ENCODE data around the gene USHBP1. TPM values are rescaled to one million over a fixed set of nuclear protein-coding genes. Genes with fewer than 3 reads are reported as not detected.

USHBP1 gene
- total RNA-seq, 2 experiments from 2014 or later: not detected

GRCh38 chr19:17266026-17266425 is 1.5 kb upstream of the USHBP1 start:
- ATAC-seq (ENCODE audit: poor library complexity): no peak
- no peak overlapping the region for H3K4me3 ChIP-seq (ENCODE audit: low read length)
- H3K36me3 Mint-ChIP-seq (ENCODE audit: low read depth): peaks cover 24% of the 10 kb centered on the region
- ChIA-PET CTCF (interaction anchor here (1.1 to 1.9 kb wide), 4 partner anchors 16 to 125 kb away, joined by 3 to 8 read pairs (median 5); no protein-coding TSS in a partner anchor), POLR2A (interaction anchor here (1.0 to 3.0 kb wide), 10 partner anchors 8 to 191 kb away, joined by 3 to 17 read pairs (median 6); partner anchors contain the start of genes ANKLE1, DDA1, HAUS8 and MVB12A)
- peaks cover 9% of the 10 kb centered on the region for H3K36me3 ChIP-seq (ENCODE audit: insufficient read depth, low read length)
- H3K4me1 ChIP-seq (ENCODE audit: insufficient read depth, low read length): peaks cover 40% of the 10 kb centered on the region
- H3K4me3 Mint-ChIP-seq: no peak overlapping the region
- no peak overlapping the region for H3K27ac Mint-ChIP-seq
- H3K9me3 Mint-ChIP-seq: no peaks in the 10 kb centered on the region
- intact Hi-C loops (cut with DNase I, micrococcal nuclease): loop anchor here (5.0 to 10.0 kb wide), 3 partner anchors 39 to 201 kb away; partner anchors contain the start of gene OCEL1 (in 1 of the 2)
- no peaks in the 10 kb centered on the region for H3K9me3 ChIP-seq (ENCODE audit: control insufficient read depth in 1 of 2, insufficient read depth in 1 of 2, low read length in 2 of 2)
- H3K27me3 ChIP-seq (ENCODE audit: control insufficient read depth in 1 of 2, insufficient read depth in 2 of 2, low read length in 2 of 2): no peaks in the 10 kb centered on the region
- H3K27ac ChIP-seq (ENCODE audit: low read depth in 1 of 2, low read length in 2 of 2): no peak overlapping the region
- H3K4me1 Mint-ChIP-seq (ENCODE audit: low read depth): peaks cover 15% of the 10 kb centered on the region
- no peaks in the 10 kb centered on the region for H3K27me3 Mint-ChIP-seq
- no peak for DNase-seq
- TF ChIP-seq, protein P1, sequence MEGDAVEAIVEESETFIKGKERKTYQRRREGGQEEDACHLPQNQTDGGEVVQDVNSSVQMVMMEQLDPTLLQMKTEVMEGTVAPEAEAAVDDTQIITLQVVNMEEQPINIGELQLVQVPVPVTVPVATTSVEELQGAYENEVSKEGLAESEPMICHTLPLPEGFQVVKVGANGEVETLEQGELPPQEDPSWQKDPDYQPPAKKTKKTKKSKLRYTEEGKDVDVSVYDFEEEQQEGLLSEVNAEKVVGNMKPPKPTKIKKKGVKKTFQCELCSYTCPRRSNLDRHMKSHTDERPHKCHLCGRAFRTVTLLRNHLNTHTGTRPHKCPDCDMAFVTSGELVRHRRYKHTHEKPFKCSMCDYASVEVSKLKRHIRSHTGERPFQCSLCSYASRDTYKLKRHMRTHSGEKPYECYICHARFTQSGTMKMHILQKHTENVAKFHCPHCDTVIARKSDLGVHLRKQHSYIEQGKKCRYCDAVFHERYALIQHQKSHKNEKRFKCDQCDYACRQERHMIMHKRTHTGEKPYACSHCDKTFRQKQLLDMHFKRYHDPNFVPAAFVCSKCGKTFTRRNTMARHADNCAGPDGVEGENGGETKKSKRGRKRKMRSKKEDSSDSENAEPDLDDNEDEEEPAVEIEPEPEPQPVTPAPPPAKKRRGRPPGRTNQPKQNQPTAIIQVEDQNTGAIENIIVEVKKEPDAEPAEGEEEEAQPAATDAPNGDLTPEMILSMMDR (IDR thresholded peaks at IDR 0.05): no peak

GRCh38 chr19:17263712-17264640 is 569 bp downstream of the USHBP1 start:
- Mint-ChIP-seq H3K27ac (no peak overlapping the region), H3K4me3 (no peak overlapping the region), H3K9me3 (no peaks in the 10 kb centered on the region), H3K27me3 (no peaks in the 10 kb centered on the region), H3K36me3 (ENCODE audit: low read depth) (peaks cover 13% of the 10 kb centered on the region), H3K4me1 (ENCODE audit: low read depth) (peaks cover 20% of the 10 kb centered on the region)
- no peak overlapping the region for H3K4me3 ChIP-seq (ENCODE audit: low read length)
- H3K4me1 ChIP-seq (ENCODE audit: insufficient read depth, low read length): peaks cover 45% of the 10 kb centered on the region
- ATAC-seq (ENCODE audit: poor library complexity) (no peak), DNase-seq (no peak)
- H3K9me3 ChIP-seq (ENCODE audit: control insufficient read depth in 1 of 2, insufficient read depth in 1 of 2, low read length in 2 of 2): no peaks in the 10 kb centered on the region
- intact Hi-C loops (cut with DNase I, micrococcal nuclease): loop anchor here in 1 of 2 experiments (5.0 to 10.0 kb wide), 2 partner anchors 121 to 203 kb away; no protein-coding TSS in a partner anchor
- POLR2A ChIA-PET: no interaction called here
- no peak overlapping the region for H3K27ac ChIP-seq (ENCODE audit: low read depth in 1 of 2, low read length in 2 of 2)
- no peaks in the 10 kb centered on the region for H3K27me3 ChIP-seq (ENCODE audit: control insufficient read depth in 1 of 2, insufficient read depth in 2 of 2, low read length in 2 of 2)
- TF ChIP-seq, protein P1 (IDR thresholded peaks at IDR 0.05): no peak
- CTCF ChIA-PET: no interaction called here
- H3K36me3 ChIP-seq (ENCODE audit: insufficient read depth, low read length): peaks cover 2% of the 10 kb centered on the region

GRCh38 chr19:17262557-17262956 is 2.0 kb downstream of the USHBP1 start:
- Mint-ChIP-seq H3K36me3 (ENCODE audit: low read depth) (peaks cover 6% of the 10 kb centered on the region), H3K9me3 (no peaks in the 10 kb centered on the region), H3K4me3 (no peak overlapping the region), H3K27me3 (no peaks in the 10 kb centered on the region), H3K27ac (no peak overlapping the region), H3K4me1 (ENCODE audit: low read depth) (peaks cover 14% of the 10 kb centered on the region)
- TF ChIP-seq, protein P1 (IDR thresholded peaks at IDR 0.05): no peak
- no peak overlapping the region for H3K4me3 ChIP-seq (ENCODE audit: low read length)
- ChIA-PET CTCF (interaction anchor here (0.7 kb wide), 1 partner anchor 11 kb away, joined by 3 read pairs; no protein-coding TSS in a partner anchor), POLR2A (no interaction called here)
- ATAC-seq (ENCODE audit: poor library complexity) (no peak), DNase-seq (no peak)
- peaks cover 31% of the 10 kb centered on the region for H3K4me1 ChIP-seq (ENCODE audit: insufficient read depth, low read length)
- H3K27ac ChIP-seq (ENCODE audit: low read depth in 1 of 2, low read length in 2 of 2): no peak overlapping the region
- intact Hi-C loops (cut with DNase I, micrococcal nuclease): loop anchor here in 1 of 2 experiments (5.0 to 10.0 kb wide), 2 partner anchors 122 to 205 kb away; no protein-coding TSS in a partner anchor
- no peaks in the 10 kb centered on the region for H3K27me3 ChIP-seq (ENCODE audit: control insufficient read depth in 1 of 2, insufficient read depth in 2 of 2, low read length in 2 of 2)
- H3K9me3 ChIP-seq (ENCODE audit: control insufficient read depth in 1 of 2, insufficient read depth in 1 of 2, low read length in 2 of 2): no peaks in the 10 kb centered on the region
- H3K36me3 ChIP-seq (ENCODE audit: insufficient read depth, low read length): no peaks in the 10 kb centered on the region

Measured in CD4-positive, alpha-beta T cell (primary cell).